Prostate gland (tissue), 2 donors: Measurements from ENCODE around the gene ST7. TPM values are rescaled to one million over a fixed set of nuclear protein-coding genes. Genes with fewer than 3 reads are reported as not detected.

Experiments
- DNase-seq: peaks from one replicate; pipeline ENCODE4 v3.0.0-alpha.2; 2019; ENCODE audit warnings: low spot score
- H3K27ac ChIP-seq, 2 donors: fragments of 200-600 bp; sonication (generic); 2 replicates each; pipeline ENCODE4 v1.5.1; 2017 to 2019
- H3K27me3 ChIP-seq: fragments of 200-600 bp; sonication (generic); replicated peaks from 2 replicates; pipeline ENCODE4 v1.5.1; 2019; ENCODE audit not compliant: insufficient read depth
- H3K36me3 ChIP-seq, 2 donors: fragments of 200-600 bp; sonication (generic); 1 replicate in 1 of 2; 2 replicates in 1 of 2; pipeline versions ENCODE4 v1.5.1 to v1.8.1; 2017 to 2019
- H3K4me1 ChIP-seq: fragments of 200-600 bp; sonication (generic); replicated peaks from 2 replicates; pipeline ENCODE4 v1.5.1; 2019
- H3K4me3 ChIP-seq, 2 donors: fragments of 200-600 bp; sonication (generic); 2 replicates each; pipeline ENCODE4 v1.5.1; 2017 to 2019
- H3K9me3 ChIP-seq: fragments of 200-600 bp; sonication (generic); 2 replicates; pipeline ENCODE4 v1.5.1; 2017
- POLR2A ChIP-seq: fragments of 450-650 bp; IDR thresholded peaks from one replicate; pipeline ENCODE4 v1.6.1; 2016; ENCODE audit warnings: antibody characterized with exemption, mild to moderate bottlenecking
- POLR2AphosphoS5 ChIP-seq: sonication (generic); formaldehyde crosslinking; IDR thresholded peaks from one replicate; pipeline ENCODE4 v1.6.1; 2017; ENCODE audit warnings: antibody characterized with exemption
- WGBS: methylation state at CpG from one replicate; pipeline ENCODE4 v1.1.5; 2018; 5-methylcytosine and 5-hydroxymethylcytosine counted together
- intact Hi-C: fragments of 100-400 bp; cut with DNase I; formaldehyde crosslinking; loops from one replicate; pipeline ENCODE4 v1.14.2; 2022
- total RNA-seq, 2 donors: library from RNA; depleted of rRNA; stranded (reverse); fragments of >200 nt; gene quantifications; one replicate each; pipeline ENCODE4 v1.1.0, GENCODE V29; 2016
- TF ChIP-seq, protein P1 (sequence below), 4 experiments: fragments of 200-600 bp in 2 of 4; fragments of 450-650 bp in 2 of 4; sonication (generic) in 2 of 4; IDR thresholded peaks; 1 replicate in 3 of 4; 2 replicates in 1 of 4; pipeline ENCODE4 v1.5.1; 2016 to 2019; ENCODE audit warnings: antibody characterized with exemption in 4 of 4, mild to moderate bottlenecking in 2 of 4, moderate library complexity in 2 of 4

ST7 gene
- total RNA-seq, 2 donors from 2014 or later = 18.7 to 27.5 TPM

DNA sequence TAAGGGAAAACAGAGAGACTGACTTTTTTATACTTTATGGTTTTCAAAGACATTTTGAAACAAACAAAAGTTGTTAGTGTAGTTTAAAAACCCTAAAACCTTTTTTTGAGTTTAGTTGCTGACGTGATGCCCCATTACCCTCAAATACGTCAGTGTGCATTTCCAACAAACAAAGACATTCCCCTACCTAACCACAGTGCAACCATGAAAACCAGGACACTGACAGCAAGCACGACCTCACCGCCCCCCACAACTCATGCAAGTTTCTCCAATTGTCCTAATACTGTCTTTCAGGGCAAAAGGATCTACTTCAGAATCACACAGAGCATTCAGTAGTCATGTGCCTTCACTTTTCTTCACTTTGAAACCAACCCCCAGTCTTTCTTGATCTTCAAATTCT is 294.5 kb downstream of the ST7 start:
- H3K27me3 ChIP-seq = no peaks in the 10 kb centered on the region
- H3K27ac ChIP-seq = no peak overlapping the region
- H3K36me3 ChIP-seq = no peaks in the 10 kb centered on the region
- 80% methylated on average over 4 of the region's 4 CpGs for WGBS
- intact Hi-C loops = no loop called here
- no peaks in the 10 kb centered on the region for H3K9me3 ChIP-seq
- DNase-seq = no peak
- TF ChIP-seq POLR2AphosphoS5 (no peak), POLR2A (no peak)
- TF ChIP-seq, protein P1, sequence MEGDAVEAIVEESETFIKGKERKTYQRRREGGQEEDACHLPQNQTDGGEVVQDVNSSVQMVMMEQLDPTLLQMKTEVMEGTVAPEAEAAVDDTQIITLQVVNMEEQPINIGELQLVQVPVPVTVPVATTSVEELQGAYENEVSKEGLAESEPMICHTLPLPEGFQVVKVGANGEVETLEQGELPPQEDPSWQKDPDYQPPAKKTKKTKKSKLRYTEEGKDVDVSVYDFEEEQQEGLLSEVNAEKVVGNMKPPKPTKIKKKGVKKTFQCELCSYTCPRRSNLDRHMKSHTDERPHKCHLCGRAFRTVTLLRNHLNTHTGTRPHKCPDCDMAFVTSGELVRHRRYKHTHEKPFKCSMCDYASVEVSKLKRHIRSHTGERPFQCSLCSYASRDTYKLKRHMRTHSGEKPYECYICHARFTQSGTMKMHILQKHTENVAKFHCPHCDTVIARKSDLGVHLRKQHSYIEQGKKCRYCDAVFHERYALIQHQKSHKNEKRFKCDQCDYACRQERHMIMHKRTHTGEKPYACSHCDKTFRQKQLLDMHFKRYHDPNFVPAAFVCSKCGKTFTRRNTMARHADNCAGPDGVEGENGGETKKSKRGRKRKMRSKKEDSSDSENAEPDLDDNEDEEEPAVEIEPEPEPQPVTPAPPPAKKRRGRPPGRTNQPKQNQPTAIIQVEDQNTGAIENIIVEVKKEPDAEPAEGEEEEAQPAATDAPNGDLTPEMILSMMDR (IDR thresholded peaks at IDR 0.05) = no peak
- H3K4me3 ChIP-seq = no peak overlapping the region
- H3K4me1 ChIP-seq = no peaks in the 10 kb centered on the region

DNA sequence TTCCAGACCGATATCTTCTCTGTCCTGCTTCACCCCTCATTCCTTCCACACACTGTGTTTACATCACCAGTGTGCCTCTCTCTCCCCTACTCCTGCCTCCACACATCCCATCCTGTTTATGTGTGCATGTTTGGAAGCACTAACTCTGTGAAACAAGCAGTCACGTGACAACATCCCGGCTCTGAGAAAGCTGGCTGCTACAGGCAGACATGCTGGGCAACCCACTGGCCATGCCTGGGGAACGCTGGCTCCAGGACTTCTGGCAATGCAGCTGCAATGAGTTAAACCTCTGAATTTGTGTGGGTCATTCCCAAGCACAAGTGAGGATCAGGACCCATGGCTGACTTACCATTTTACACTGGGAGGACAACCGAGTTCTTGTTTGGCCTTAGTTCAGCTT is 295.5 kb downstream of the ST7 start:
- DNase-seq = no peak
- intact Hi-C loops = no loop called here
- TF ChIP-seq POLR2A (no peak), POLR2AphosphoS5 (no peak)
- TF ChIP-seq, protein P1 (IDR thresholded peaks at IDR 0.05) = no peak

DNA sequence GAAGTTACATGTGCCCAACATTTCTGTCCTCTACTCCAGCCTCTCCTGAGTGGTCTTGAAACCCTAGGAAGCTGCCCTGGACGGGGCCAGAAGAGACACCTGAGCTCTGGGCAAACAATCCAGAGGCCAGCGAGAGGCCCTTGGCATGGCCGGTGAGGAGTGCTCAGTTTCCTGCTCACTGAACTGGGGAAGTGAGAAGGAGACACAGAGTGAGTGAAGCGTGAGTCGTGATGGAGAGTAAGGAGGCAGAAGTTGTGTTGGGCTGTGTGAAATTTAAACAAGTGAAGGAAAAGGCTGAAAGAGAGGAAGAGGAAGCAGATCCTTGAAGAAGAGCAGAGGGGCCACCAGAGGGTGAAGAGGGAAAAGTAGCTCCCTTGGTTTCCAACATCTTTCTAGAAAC is 296.4 kb downstream of the ST7 start:
- Histone ChIP-seq H3K36me3 (no peaks in the 10 kb centered on the region), H3K9me3 (no peaks in the 10 kb centered on the region), H3K27ac (no peak overlapping the region), H3K27me3 (no peaks in the 10 kb centered on the region), H3K4me1 (no peaks in the 10 kb centered on the region), H3K4me3 (no peak overlapping the region)
- 81% methylated on average over 5 of the region's 5 CpGs for WGBS
- no peak for DNase-seq
- intact Hi-C loops = no loop called here
- TF ChIP-seq, protein P1 (IDR thresholded peaks at IDR 0.05) = no peak
- TF ChIP-seq POLR2A = no peak
- TF ChIP-seq POLR2AphosphoS5 = no peak

More for the DNA sequence above, 295.5 kb downstream of the ST7 start:
- no peaks in the 10 kb centered on the region for H3K27me3 ChIP-seq
- H3K36me3 ChIP-seq = no peaks in the 10 kb centered on the region
- no peak overlapping the region for H3K27ac ChIP-seq
- no peaks in the 10 kb centered on the region for H3K9me3 ChIP-seq
- no peaks in the 10 kb centered on the region for H3K4me1 ChIP-seq
- 62% methylated on average over 5 of the region's 5 CpGs for WGBS
- H3K4me3 ChIP-seq = no peak overlapping the region

DNA sequence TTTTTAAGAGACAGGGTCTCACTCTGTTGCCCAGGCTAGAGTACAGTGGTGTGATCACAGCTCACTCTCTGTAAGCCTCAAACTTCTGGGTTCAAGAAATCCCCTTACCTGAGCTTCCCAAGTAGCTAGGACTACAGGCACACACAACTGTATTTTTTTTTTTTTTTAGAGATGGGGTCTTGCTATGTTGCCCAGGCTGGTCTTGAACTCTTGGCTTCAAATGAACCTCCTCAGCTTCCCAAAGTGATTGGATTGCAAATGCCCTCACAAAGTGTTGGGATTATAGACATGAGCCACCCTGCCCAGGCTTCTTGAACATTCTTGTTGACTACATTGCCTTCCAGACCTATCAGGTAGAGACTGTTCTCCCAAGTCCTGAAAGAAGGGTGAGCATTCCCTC is 296.9 kb downstream of the ST7 start:
- Histone ChIP-seq H3K9me3 (no peaks in the 10 kb centered on the region), H3K4me3 (no peak overlapping the region), H3K27ac (no peak overlapping the region), H3K27me3 (no peaks in the 10 kb centered on the region), H3K4me1 (no peaks in the 10 kb centered on the region), H3K36me3 (no peaks in the 10 kb centered on the region)
- DNase-seq = no peak
- TF ChIP-seq POLR2A (no peak), POLR2AphosphoS5 (no peak)
- TF ChIP-seq, protein P1 (IDR thresholded peaks at IDR 0.05) = no peak
- intact Hi-C loops = no loop called here

DNA sequence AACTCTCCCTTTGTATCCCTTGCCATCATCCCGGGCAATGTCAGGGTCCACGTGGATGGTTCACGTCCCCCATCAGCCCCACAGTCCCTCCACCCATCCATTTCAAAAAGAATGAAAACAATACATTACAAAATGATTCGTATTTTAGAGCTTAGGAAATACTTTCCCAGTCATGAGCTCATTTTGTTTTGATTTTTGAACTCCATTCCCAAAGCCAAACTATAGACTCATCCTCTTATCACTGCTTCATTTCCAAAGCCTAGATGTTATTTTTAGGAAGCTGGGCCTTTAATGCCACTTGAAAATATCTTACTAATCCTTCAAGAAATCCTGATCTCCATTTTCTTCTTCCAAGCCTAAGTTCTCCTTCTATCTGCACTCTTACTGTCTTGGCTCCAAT is 297.5 kb downstream of the ST7 start:
- Histone ChIP-seq H3K4me3 (no peak overlapping the region), H3K36me3 (no peaks in the 10 kb centered on the region), H3K27ac (no peak overlapping the region), H3K27me3 (no peaks in the 10 kb centered on the region), H3K9me3 (no peaks in the 10 kb centered on the region), H3K4me1 (no peaks in the 10 kb centered on the region)
- TF ChIP-seq, protein P1 (IDR thresholded peaks at IDR 0.05) = no peak
- intact Hi-C loops = no loop called here
- no peak for DNase-seq
- WGBS = 88% methylated on average over 4 of the region's 4 CpGs
